GM12801 (cell line): ENCODE results near the gene PLEKHG7.

Experiments used
- TF ChIP-seq, protein P1 (sequence below): IDR thresholded peaks from one replicate; pipeline ENCODE4 v1.5.1; 2011; ENCODE audit warnings: control low read depth; ENCODE audit not compliant: insufficient read length; ENCODE audit errors: extremely low read depth

PLEKHG7 gene

DNA sequence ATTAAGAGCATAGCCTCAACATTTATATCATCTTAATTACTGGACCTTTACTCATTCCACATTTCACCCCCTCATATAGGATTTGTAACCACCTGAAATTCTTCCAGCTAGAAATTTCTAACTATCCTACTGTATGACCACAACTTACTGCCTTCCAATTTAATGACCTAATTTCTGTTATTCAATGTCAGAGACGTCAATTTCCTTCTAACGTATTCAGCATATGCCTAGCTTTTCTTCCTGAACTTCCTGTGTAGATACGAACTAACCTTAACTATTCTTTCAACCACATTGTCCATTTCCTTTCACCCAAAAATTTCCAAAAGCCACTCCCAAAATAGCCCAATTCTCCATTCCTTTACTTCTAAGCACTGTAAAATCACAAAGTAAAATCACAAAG lies 118.4 kb downstream of the PLEKHG7 start:
- TF ChIP-seq, protein P1, sequence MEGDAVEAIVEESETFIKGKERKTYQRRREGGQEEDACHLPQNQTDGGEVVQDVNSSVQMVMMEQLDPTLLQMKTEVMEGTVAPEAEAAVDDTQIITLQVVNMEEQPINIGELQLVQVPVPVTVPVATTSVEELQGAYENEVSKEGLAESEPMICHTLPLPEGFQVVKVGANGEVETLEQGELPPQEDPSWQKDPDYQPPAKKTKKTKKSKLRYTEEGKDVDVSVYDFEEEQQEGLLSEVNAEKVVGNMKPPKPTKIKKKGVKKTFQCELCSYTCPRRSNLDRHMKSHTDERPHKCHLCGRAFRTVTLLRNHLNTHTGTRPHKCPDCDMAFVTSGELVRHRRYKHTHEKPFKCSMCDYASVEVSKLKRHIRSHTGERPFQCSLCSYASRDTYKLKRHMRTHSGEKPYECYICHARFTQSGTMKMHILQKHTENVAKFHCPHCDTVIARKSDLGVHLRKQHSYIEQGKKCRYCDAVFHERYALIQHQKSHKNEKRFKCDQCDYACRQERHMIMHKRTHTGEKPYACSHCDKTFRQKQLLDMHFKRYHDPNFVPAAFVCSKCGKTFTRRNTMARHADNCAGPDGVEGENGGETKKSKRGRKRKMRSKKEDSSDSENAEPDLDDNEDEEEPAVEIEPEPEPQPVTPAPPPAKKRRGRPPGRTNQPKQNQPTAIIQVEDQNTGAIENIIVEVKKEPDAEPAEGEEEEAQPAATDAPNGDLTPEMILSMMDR: no peak
